GM23338 (cell line): Measurements from ENCODE around the gene NECTIN1. TPM values are rescaled to one million over a fixed set of nuclear protein-coding genes. Genes with fewer than 3 reads are reported as not detected.

Experiments used
- ATAC-seq: fragments of 200-7000 bp; cut with Tn5 transposase; 3 replicates; pipeline ENCODE4 v1.9.1; 2020
- DNase-seq: peaks from one replicate; pipeline ENCODE4 v3.0.0-alpha.2; 2015; ENCODE audit warnings: low spot score
- H2AFZ ChIP-seq: fragments of 200-600 bp; sonication (generic); 2 replicates; pipeline ENCODE4 v1.8.0; 2016; ENCODE audit warnings: antibody characterized with exemption, mild to moderate bottlenecking, moderate library complexity
- H3F3A ChIP-seq: fragments of 200-600 bp; sonication (generic); replicated peaks from 2 replicates; pipeline ENCODE4 v1.8.0; 2017; ENCODE audit warnings: antibody characterized with exemption, mixed run types, low read depth
- H3K27ac ChIP-seq: fragments of 200-600 bp; sonication (generic); 2 replicates; pipeline ENCODE4 v1.6.1; 2016; ENCODE audit warnings: low read depth
- H3K27me3 ChIP-seq: fragments of 200-600 bp; sonication (generic); 2 replicates; pipeline ENCODE4 v1.8.0; 2016; ENCODE audit warnings: mild to moderate bottlenecking, mixed run types, moderate library complexity; ENCODE audit not compliant: insufficient read depth
- H3K36me3 ChIP-seq: fragments of 200-600 bp; sonication (generic); 2 replicates; pipeline ENCODE4 v1.8.0; 2016; ENCODE audit warnings: mild to moderate bottlenecking; ENCODE audit not compliant: insufficient read depth
- H3K4me1 ChIP-seq: fragments of 200-600 bp; sonication (generic); 2 replicates; pipeline ENCODE4 v1.8.0; 2016; ENCODE audit warnings: mild to moderate bottlenecking, moderate library complexity; ENCODE audit not compliant: insufficient read depth
- H3K4me2 ChIP-seq: fragments of 200-600 bp; sonication (generic); 2 replicates; pipeline ENCODE4 v1.7.1; 2017; ENCODE audit warnings: mixed run types
- H3K4me3 ChIP-seq: fragments of 200-600 bp; sonication (generic); 2 replicates; pipeline ENCODE4 v1.6.1; 2016; ENCODE audit warnings: mixed run types
- H3K79me2 ChIP-seq: fragments of 200-600 bp; sonication (generic); replicated peaks from 2 replicates; pipeline ENCODE4 v1.8.0; 2017; ENCODE audit warnings: mild to moderate bottlenecking; ENCODE audit not compliant: insufficient read depth
- H3K9me2 ChIP-seq: fragments of 200-600 bp; sonication (generic); 2 replicates; pipeline ENCODE4 v1.8.0; 2017; ENCODE audit not compliant: insufficient read depth
- H4K20me1 ChIP-seq: fragments of 200-600 bp; sonication (generic); replicated peaks from 2 replicates; pipeline ENCODE4 v1.8.0; 2017; ENCODE audit warnings: mild to moderate bottlenecking; ENCODE audit not compliant: insufficient read depth
- H3K27ac Mint-ChIP-seq: 2 replicates; pipeline ENCODE4 v1.8.0; 2020; ENCODE audit warnings: inconsistent platforms, mild to moderate bottlenecking, moderate library complexity, mixed read lengths
- H3K27me3 Mint-ChIP-seq: 3 replicates; pipeline ENCODE4 v1.8.0; 2022; ENCODE audit warnings: low read depth, mild to moderate bottlenecking, moderate library complexity, mixed read lengths, inconsistent platforms; ENCODE audit not compliant: insufficient read depth, poor library complexity
- H3K36me3 Mint-ChIP-seq: 3 replicates; pipeline ENCODE4 v1.8.0; 2021; ENCODE audit warnings: low read depth, mild to moderate bottlenecking, inconsistent platforms, moderate library complexity, mixed read lengths
- H3K4me1 Mint-ChIP-seq: 3 replicates; pipeline ENCODE4 v1.8.0; 2020; ENCODE audit warnings: mild to moderate bottlenecking, inconsistent platforms, mixed read lengths
- H3K4me3 Mint-ChIP-seq: 3 replicates; pipeline ENCODE4 v1.8.0; 2021; ENCODE audit warnings: moderate library complexity, mild to moderate bottlenecking, inconsistent platforms, mixed read lengths
- H3K9me3 Mint-ChIP-seq: 3 replicates; pipeline ENCODE4 v1.8.0; 2020; ENCODE audit warnings: moderate library complexity, mild to moderate bottlenecking, inconsistent platforms, mixed read lengths
- CREB1 ChIP-seq: fragments of 250-450 bp; sonication (Bioruptor Pico); IDR thresholded peaks from 2 replicates; pipeline ENCODE4 v1.5.0; 2020; ENCODE audit warnings: low read depth, mild to moderate bottlenecking, moderate library complexity
- CTCF ChIP-seq, 2 experiments: fragments of 200-600 bp in 1 of 2; sonication (generic) in 1 of 2; conservative IDR thresholded peaks; 2 replicates each; pipeline versions ENCODE4 v1.5.1 to v1.6.1; 2016 to 2017; ENCODE audit warnings: antibody characterized with exemption in 2 of 2, low read depth in 2 of 2, mild to moderate bottlenecking in 2 of 2, moderate library complexity in 1 of 2
- ETS1 ChIP-seq: IDR thresholded peaks from 2 replicates; pipeline ENCODE4 v1.6.1; 2016; ENCODE audit warnings: antibody characterized with exemption
- EZH2 ChIP-seq: fragments of 200-600 bp; sonication (generic); IDR thresholded peaks from one replicate; pipeline ENCODE4 v1.8.0; 2017; ENCODE audit warnings: antibody characterized with exemption, mild to moderate bottlenecking, low read depth; ENCODE audit not compliant: unreplicated experiment
- EZH2phosphoT487 ChIP-seq: fragments of 200-600 bp; sonication (generic); IDR thresholded peaks from one replicate; pipeline ENCODE4 v1.8.1; 2018; ENCODE audit warnings: antibody characterized with exemption; ENCODE audit not compliant: unreplicated experiment
- JUNB ChIP-seq: IDR thresholded peaks from one replicate; pipeline ENCODE4 v1.6.1; 2016; ENCODE audit warnings: antibody characterized with exemption; ENCODE audit not compliant: unreplicated experiment
- NANOG ChIP-seq: IDR thresholded peaks from 2 replicates; pipeline ENCODE4 v1.6.1; 2016; ENCODE audit warnings: antibody characterized with exemption, borderline replicate concordance
- POLR2AphosphoS5 ChIP-seq: IDR thresholded peaks from 2 replicates; pipeline ENCODE4 v1.6.1; 2016; ENCODE audit warnings: antibody characterized with exemption, low read depth
- REST ChIP-seq: IDR thresholded peaks from one replicate; pipeline ENCODE4 v1.6.1; 2018; ENCODE audit warnings: antibody characterized with exemption; ENCODE audit not compliant: unreplicated experiment
- STAT1 ChIP-seq: IDR thresholded peaks from one replicate; pipeline ENCODE4 v1.6.1; 2016; ENCODE audit warnings: antibody characterized with exemption; ENCODE audit not compliant: unreplicated experiment
- ZNF114 ChIP-seq: fragments of 250-450 bp; sonication (Bioruptor Pico); IDR thresholded peaks from 2 replicates; pipeline ENCODE4 v1.5.0; 2020; ENCODE audit warnings: mild to moderate bottlenecking, moderate library complexity
- ZNF331 ChIP-seq: fragments of 250-450 bp; sonication (Bioruptor Pico); IDR thresholded peaks from 2 replicates; pipeline ENCODE4 v1.5.0; 2020; ENCODE audit warnings: low read depth, mild to moderate bottlenecking, moderate library complexity
- ZNF462 ChIP-seq: fragments of 250-450 bp; sonication (Bioruptor Pico); IDR thresholded peaks from 2 replicates; pipeline ENCODE4 v1.5.0; 2020; ENCODE audit warnings: mild to moderate bottlenecking, moderate library complexity
- polyA plus RNA-seq: library from polyadenylated mRNA; unstranded; fragments of >200 nt; fragmentation: Nextera tagmentation; extraction: Ambion mirVana; gene quantifications from 2 replicates; pipeline ENCODE4 v1.2.1, GENCODE V29; 2016
- total RNA-seq: library from RNA; depleted of rRNA; stranded (reverse); fragments of >200 nt; shearing (Covaris generic); gene quantifications from 2 replicates; pipeline ENCODE4 v1.2.3, GENCODE V29; 2014

NECTIN1 gene
- total and polyA plus RNA-seq, 2 experiments from 2014 or later, result 18.7 to 56.3 TPM

- H3K4me3 ChIP-seq, result no peak overlapping the region
- no peak for TF ChIP-seq POLR2AphosphoS5
- TF ChIP-seq EZH2, result no peak
- no peak for TF ChIP-seq CTCF (conservative IDR thresholded peaks at IDR 0.05; ENCODE audit: low read depth in 2 of 2)
- no peak for TF ChIP-seq CREB1 (CRISPR knock-in tag)
- no peak for TF ChIP-seq STAT1
- no peak for TF ChIP-seq REST
- no peak for TF ChIP-seq ETS1
- no peak for TF ChIP-seq JUNB
- no peak for TF ChIP-seq NANOG
- TF ChIP-seq ZNF331, result no peak
- no peak for TF ChIP-seq ZNF462 (CRISPR knock-in tag)
- no peak for TF ChIP-seq ZNF114 (CRISPR knock-in tag)
- TF ChIP-seq EZH2phosphoT487, result no peak
- 0 out of 2 replicates have a peak overlapping the region, but pooled peaks have one; percentile 39 for H3K27ac Mint-ChIP-seq
- peak overlapping the region; percentile 51; the same call in 1 of the 2 replicates for H3K4me2 ChIP-seq
- H3K9me3 Mint-ChIP-seq, result no peaks in the 10 kb centered on the region
- no peaks in the 10 kb centered on the region for H3K27me3 ChIP-seq
- no peaks in the 10 kb centered on the region for H3F3A ChIP-seq
- ATAC-seq, result no peak
- H3K27ac ChIP-seq, result no peak overlapping the region
- H4K20me1 ChIP-seq, result peaks cover 68% of the 10 kb centered on the region
- H3K4me3 Mint-ChIP-seq, result peak overlapping the region; percentile 27; the same call in 2 of the 3 replicates
- no peak overlapping the region for H2AFZ ChIP-seq
- H3K27me3 Mint-ChIP-seq, result peaks cover 31% of the 10 kb centered on the region
- H3K4me1 Mint-ChIP-seq, result peaks cover 80% of the 10 kb centered on the region
- H3K9me2 ChIP-seq, result no peaks in the 10 kb centered on the region
- no peaks in the 10 kb centered on the region; the same call in 2 of the 3 replicates for H3K36me3 Mint-ChIP-seq
- no peak for DNase-seq
- H3K36me3 ChIP-seq, result no peaks in the 10 kb centered on the region
- peaks cover 88% of the 10 kb centered on the region for H3K79me2 ChIP-seq
- peaks cover 58% of the 10 kb centered on the region for H3K4me1 ChIP-seq
Observed at GRCh38 chr11:119693253-119693815, 35.7 kb downstream of the NECTIN1 start.
